Hepatocyte (in vitro differentiated cells): Measurements from ENCODE around the gene ITPKC. TPM values are rescaled to one million over a fixed set of nuclear protein-coding genes. Genes with fewer than 3 reads are reported as not detected.

ENCODE experiments used
- DNase-seq: peaks from one replicate; pipeline ENCODE4 v3.0.0-alpha.2; 2016; ENCODE audit warnings: low spot score
- H2AFZ ChIP-seq: fragments of 200-600 bp; sonication (generic); 2 replicates; pipeline ENCODE4 v1.6.0; 2016; ENCODE audit warnings: antibody characterized with exemption, mild to moderate bottlenecking
- H3K27ac ChIP-seq: fragments of 200-600 bp; sonication (generic); 2 replicates; pipeline ENCODE4 v1.5.1; 2016; ENCODE audit warnings: mild to moderate bottlenecking
- H3K27me3 ChIP-seq: fragments of 200-600 bp; sonication (generic); 2 replicates; pipeline ENCODE4 v1.6.1; 2016
- H3K36me3 ChIP-seq: fragments of 200-600 bp; sonication (generic); replicated peaks from 2 replicates; pipeline ENCODE4 v1.5.1; 2016; ENCODE audit warnings: low read depth; ENCODE audit not compliant: insufficient read depth
- H3K4me1 ChIP-seq: fragments of 200-600 bp; sonication (generic); 2 replicates; pipeline ENCODE4 v1.5.1; 2016; ENCODE audit warnings: mild to moderate bottlenecking, moderate library complexity; ENCODE audit not compliant: insufficient read depth
- H3K4me2 ChIP-seq: fragments of 200-600 bp; sonication (generic); 2 replicates; pipeline ENCODE4 v1.6.0; 2016
- H3K4me3 ChIP-seq: fragments of 200-600 bp; sonication (generic); 2 replicates; pipeline ENCODE4 v1.5.1; 2016; ENCODE audit warnings: mild to moderate bottlenecking
- H3K79me2 ChIP-seq: fragments of 200-600 bp; sonication (generic); 2 replicates; pipeline ENCODE4 v1.6.0; 2017; ENCODE audit warnings: mild to moderate bottlenecking
- H3K9me2 ChIP-seq: fragments of 200-600 bp; sonication (generic); replicated peaks from 2 replicates; pipeline ENCODE4 v1.6.0; 2017; ENCODE audit warnings: mild to moderate bottlenecking; ENCODE audit not compliant: insufficient read depth
- H3K9me3 ChIP-seq: fragments of 200-600 bp; sonication (generic); 2 replicates; pipeline ENCODE4 v1.5.1; 2016; ENCODE audit warnings: low read depth, mild to moderate bottlenecking
- H4K20me1 ChIP-seq: fragments of 200-600 bp; sonication (generic); 2 replicates; pipeline ENCODE4 v1.6.0; 2016; ENCODE audit warnings: mild to moderate bottlenecking; ENCODE audit not compliant: insufficient read depth, poor library complexity, severe bottlenecking
- EZH2 ChIP-seq: fragments of 200-600 bp; sonication (generic); IDR thresholded peaks from 2 replicates; pipeline ENCODE4 v1.6.1; 2016; ENCODE audit warnings: antibody characterized with exemption, mild to moderate bottlenecking, borderline replicate concordance
- EZH2phosphoT487 ChIP-seq: fragments of 200-600 bp; sonication (generic); IDR thresholded peaks from one replicate; pipeline ENCODE4 v1.6.1; 2018; ENCODE audit warnings: antibody characterized with exemption, mild to moderate bottlenecking, low read depth, moderate library complexity; ENCODE audit not compliant: unreplicated experiment, severe bottlenecking
- WGBS: methylation state at CpG from one replicate; pipeline ENCODE4 v1.1.6; 2016; ENCODE audit warnings: low lambda C conversion rate; ENCODE audit errors: missing lambda C conversion rate; 5-methylcytosine and 5-hydroxymethylcytosine counted together
- polyA plus RNA-seq: library from polyadenylated mRNA; unstranded; fragments of >200 nt; fragmentation: Nextera tagmentation; extraction: Ambion mirVana; gene quantifications from 2 replicates; pipeline ENCODE4 v1.2.1, GENCODE V29; 2016
- total RNA-seq: library from RNA; depleted of rRNA; stranded (reverse); fragments of >200 nt; gene quantifications from 2 replicates; pipeline ENCODE4 v1.2.3, GENCODE V29; 2014
- TF ChIP-seq, protein P1 (sequence below): fragments of 200-600 bp; sonication (generic); IDR thresholded peaks from 2 replicates; pipeline ENCODE4 v1.5.1; 2016; ENCODE audit warnings: antibody characterized with exemption, mild to moderate bottlenecking; ENCODE audit not compliant: poor library complexity

ITPKC gene
- total and polyA plus RNA-seq, 2 experiments from 2014 or later: 52.9 to 75.8 TPM

DNA sequence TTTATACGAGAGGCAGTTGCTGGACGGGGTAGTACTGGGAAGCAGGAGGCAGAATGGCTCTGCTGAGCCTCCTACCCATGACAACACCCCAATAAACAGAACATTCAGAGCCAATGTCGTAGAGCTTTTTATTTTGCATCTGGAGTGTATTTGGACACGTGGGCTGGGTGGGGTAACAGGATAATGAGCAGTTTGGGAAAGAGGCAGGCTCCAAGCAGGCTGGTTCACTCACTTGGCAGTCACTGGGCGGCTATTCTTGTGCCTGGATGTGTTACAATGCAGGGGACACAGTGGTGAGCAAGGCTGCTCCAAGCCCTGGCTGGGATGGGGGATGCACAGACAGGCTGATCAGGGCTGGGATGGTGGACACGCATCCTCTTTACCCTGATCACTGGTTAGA lies 23.8 kb downstream of the ITPKC start:
- 75% methylated on average over 6 of the region's 6 CpGs for WGBS
- no peak for DNase-seq
- Histone ChIP-seq H3K27ac (peak overlapping the region; percentile 68), H4K20me1 (no peaks in the 10 kb centered on the region), H3K4me2 (no peak overlapping the region), H3K79me2 (no peaks in the 10 kb centered on the region), H3K27me3 (no peaks in the 10 kb centered on the region), H3K9me3 (no peaks in the 10 kb centered on the region), H3K9me2 (no peaks in the 10 kb centered on the region), H3K36me3 (no peaks in the 10 kb centered on the region), H2AFZ (no peak overlapping the region), H3K4me3 (no peak overlapping the region), H3K4me1 (peaks cover 10% of the 10 kb centered on the region)
- TF ChIP-seq, protein P1, sequence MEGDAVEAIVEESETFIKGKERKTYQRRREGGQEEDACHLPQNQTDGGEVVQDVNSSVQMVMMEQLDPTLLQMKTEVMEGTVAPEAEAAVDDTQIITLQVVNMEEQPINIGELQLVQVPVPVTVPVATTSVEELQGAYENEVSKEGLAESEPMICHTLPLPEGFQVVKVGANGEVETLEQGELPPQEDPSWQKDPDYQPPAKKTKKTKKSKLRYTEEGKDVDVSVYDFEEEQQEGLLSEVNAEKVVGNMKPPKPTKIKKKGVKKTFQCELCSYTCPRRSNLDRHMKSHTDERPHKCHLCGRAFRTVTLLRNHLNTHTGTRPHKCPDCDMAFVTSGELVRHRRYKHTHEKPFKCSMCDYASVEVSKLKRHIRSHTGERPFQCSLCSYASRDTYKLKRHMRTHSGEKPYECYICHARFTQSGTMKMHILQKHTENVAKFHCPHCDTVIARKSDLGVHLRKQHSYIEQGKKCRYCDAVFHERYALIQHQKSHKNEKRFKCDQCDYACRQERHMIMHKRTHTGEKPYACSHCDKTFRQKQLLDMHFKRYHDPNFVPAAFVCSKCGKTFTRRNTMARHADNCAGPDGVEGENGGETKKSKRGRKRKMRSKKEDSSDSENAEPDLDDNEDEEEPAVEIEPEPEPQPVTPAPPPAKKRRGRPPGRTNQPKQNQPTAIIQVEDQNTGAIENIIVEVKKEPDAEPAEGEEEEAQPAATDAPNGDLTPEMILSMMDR: no peak

DNA sequence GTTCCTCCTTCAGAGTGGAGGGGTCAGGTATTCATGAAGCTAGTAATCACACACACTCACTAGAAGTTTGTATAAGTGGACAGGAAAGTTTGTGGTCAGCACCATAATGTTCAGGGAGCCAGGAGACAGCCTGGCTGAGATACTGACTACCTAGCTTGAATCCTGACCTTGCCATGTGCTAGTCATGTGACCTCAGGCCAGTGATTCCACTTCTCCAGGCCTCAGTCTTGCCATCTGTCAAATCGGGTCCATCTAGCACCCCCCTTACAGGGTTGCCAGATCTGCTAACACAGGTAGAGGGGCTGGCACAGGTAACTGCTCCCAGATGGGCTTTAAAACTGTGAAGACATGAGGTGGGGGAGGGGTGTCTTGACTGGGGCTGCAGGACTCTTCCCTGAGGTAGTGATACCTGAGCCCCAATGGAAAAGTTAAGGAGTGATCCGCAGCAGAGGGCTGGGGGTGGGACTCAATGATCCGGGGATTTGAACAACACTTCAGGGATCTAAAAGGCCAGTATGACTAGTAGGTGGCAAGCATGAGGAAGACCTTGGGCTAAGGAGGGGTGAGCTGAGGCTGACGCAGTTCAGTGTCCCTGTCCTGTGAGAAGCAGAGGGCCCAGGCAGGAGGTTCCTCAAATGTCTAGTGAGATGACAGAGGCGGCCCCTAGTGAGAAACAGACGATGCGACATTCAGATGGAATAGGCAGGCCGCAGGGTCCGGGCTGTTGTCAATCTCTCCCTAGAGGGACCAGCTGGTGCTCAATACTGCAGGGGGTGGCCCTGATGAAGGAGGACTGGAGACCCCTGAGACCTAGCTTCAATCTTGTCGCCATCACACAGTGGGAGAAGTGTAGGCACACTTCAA lies 24.8 kb downstream of the ITPKC start:
- Histone ChIP-seq H2AFZ (no peak overlapping the region), H3K4me3 (no peak overlapping the region), H3K79me2 (no peaks in the 10 kb centered on the region), H3K4me2 (no peak overlapping the region), H3K27ac (peak overlapping the region; percentile 68), H3K4me1 (peaks cover 10% of the 10 kb centered on the region), H3K9me2 (no peaks in the 10 kb centered on the region), H3K9me3 (no peaks in the 10 kb centered on the region), H4K20me1 (no peaks in the 10 kb centered on the region), H3K36me3 (no peaks in the 10 kb centered on the region), H3K27me3 (no peaks in the 10 kb centered on the region)
- TF ChIP-seq EZH2 (no peak), EZH2phosphoT487 (no peak)
- TF ChIP-seq, protein P1: no peak
- WGBS: 84% methylated on average over 10 of the region's 10 CpGs
- no peak for DNase-seq

DNA sequence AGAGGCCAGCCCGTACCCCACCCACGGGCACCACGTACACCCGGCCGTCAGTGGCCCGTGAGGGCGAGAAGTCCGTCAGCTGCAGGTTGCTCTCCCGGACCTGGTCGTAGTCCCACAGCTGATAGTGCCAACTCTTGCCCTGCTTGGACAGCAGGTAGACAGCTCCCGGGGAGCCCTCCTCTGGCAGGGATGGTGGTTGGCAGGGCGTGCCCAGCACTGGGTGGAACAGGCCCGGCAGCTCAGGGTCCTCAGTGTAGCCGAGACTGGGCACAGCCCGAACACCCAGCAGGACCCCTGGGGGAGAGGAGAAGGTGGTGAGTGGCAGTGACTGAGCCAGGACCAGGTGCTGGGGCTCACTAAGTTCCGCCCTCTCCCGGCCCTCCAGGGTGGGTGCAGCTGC lies 25.6 kb downstream of the ITPKC start:
- Histone ChIP-seq H3K27ac (no peak overlapping the region), H3K36me3 (no peaks in the 10 kb centered on the region)

More for the DNA sequence above, 25.6 kb downstream of the ITPKC start:
- whole genome bisulfite sequencing: 94% methylated on average over 17 of the region's 17 CpGs
- H3K9me3 ChIP-seq: no peaks in the 10 kb centered on the region
- H3K9me2 ChIP-seq: no peaks in the 10 kb centered on the region
- no peaks in the 10 kb centered on the region for H3K79me2 ChIP-seq
- H3K4me3 ChIP-seq: no peak overlapping the region
- H2AFZ ChIP-seq: no peak overlapping the region
- no peaks in the 10 kb centered on the region for H3K27me3 ChIP-seq
- no peaks in the 10 kb centered on the region for H4K20me1 ChIP-seq
- no peak for DNase-seq
- H3K4me1 ChIP-seq: peaks cover 10% of the 10 kb centered on the region
- H3K4me2 ChIP-seq: no peak overlapping the region
- TF ChIP-seq, protein P1: no peak
- TF ChIP-seq EZH2: no peak
- TF ChIP-seq EZH2phosphoT487: no peak
